ENCODE measurements around the gene TRMT2B. TPM values are rescaled to one million over a fixed set of nuclear protein-coding genes. Genes with fewer than 3 reads are reported as not detected.

The TRMT2B gene
- polyA plus RNA-seq, 3 donors: 10.5 to 13.3 (median 13.0) TPM

GRCh38 chrX:101071582-101071981 lies 19.7 kb upstream of the TRMT2B start:
- Histone ChIP-seq H4K20me1 (ENCODE audit: insufficient read depth, low read length) (no peaks in the 10 kb centered on the region), H3K36me3 (replicated peaks in 1 of 2; ENCODE audit: control insufficient read depth in 1 of 2, insufficient read depth in 2 of 2, low read length in 2 of 2) (no peaks in the 10 kb centered on the region), H3K9ac (ENCODE audit: insufficient read depth, low read length, poor library complexity, severe bottlenecking) (no peak overlapping the region), H3K9me3 (replicated peaks in 1 of 2; ENCODE audit: control insufficient read depth in 1 of 2, insufficient read depth in 1 of 2, low read length in 2 of 2) (no peaks in the 10 kb centered on the region), H3K79me2 (ENCODE audit: insufficient read depth, low read length) (no peaks in the 10 kb centered on the region), H3K27ac (ENCODE audit: low read depth in 1 of 2, low read length in 2 of 2) (no peak overlapping the region), H3K4me1 (ENCODE audit: control insufficient read depth in 1 of 2, insufficient read depth in 2 of 2, low read length in 2 of 2) (no peaks in the 10 kb centered on the region), H3K27me3 (ENCODE audit: control insufficient read depth in 2 of 2, insufficient read depth in 2 of 2, low read length in 2 of 2) (no peaks in the 10 kb centered on the region), H2AFZ (ENCODE audit: insufficient read depth, low read depth, low read length, poor library complexity, severe bottlenecking) (no peak overlapping the region), H3K4me2 (replicated peaks; ENCODE audit: extremely low read depth, low read length, poor library complexity, severe bottlenecking) (no peak overlapping the region), H3K4me3 (replicated peaks in 1 of 3; ENCODE audit: low read depth in 2 of 3, low read length in 3 of 3) (no peak overlapping the region)
- Mint-ChIP-seq H3K9me3 (peaks cover 0 to 2% (median 0%) of the 10 kb centered on the region in 7 donors), H3K27me3 (ENCODE audit: low read depth in 3 of 3) (peaks cover 0 to 10% (median 0%) of the 10 kb centered on the region in 3 donors), H3K4me1 (no peaks in the 10 kb centered on the region), H3K36me3 (no peaks in the 10 kb centered on the region), H3K27ac (no peak overlapping the region), H3K4me3 (no peak overlapping the region)
- DNase-seq: no peak
- intact Hi-C loops (cut with micrococcal nuclease): no loop called here
- WGBS (ENCODE audit: insufficient coverage): no CpG with 5 or more reads among the region's 3 CpGs
- no peak for TF ChIP-seq CTCF (IDR thresholded peaks at IDR 0.05)

- Histone ChIP-seq H3K9ac (ENCODE audit: insufficient read depth, low read length, poor library complexity, severe bottlenecking) (no peak overlapping the region), H3K27me3 (ENCODE audit: control insufficient read depth in 2 of 2, insufficient read depth in 2 of 2, low read length in 2 of 2) (no peaks in the 10 kb centered on the region), H3K4me1 (ENCODE audit: control insufficient read depth in 1 of 2, insufficient read depth in 2 of 2, low read length in 2 of 2) (no peaks in the 10 kb centered on the region), H3K9me3 (replicated peaks in 1 of 2; ENCODE audit: control insufficient read depth in 1 of 2, insufficient read depth in 1 of 2, low read length in 2 of 2) (no peaks in the 10 kb centered on the region), H3K4me3 (replicated peaks in 1 of 3; ENCODE audit: low read depth in 2 of 3, low read length in 3 of 3) (no peak overlapping the region), H3K4me2 (replicated peaks; ENCODE audit: extremely low read depth, low read length, poor library complexity, severe bottlenecking) (no peak overlapping the region), H3K36me3 (replicated peaks in 1 of 2; ENCODE audit: control insufficient read depth in 1 of 2, insufficient read depth in 2 of 2, low read length in 2 of 2) (no peaks in the 10 kb centered on the region), H2AFZ (ENCODE audit: insufficient read depth, low read depth, low read length, poor library complexity, severe bottlenecking) (no peak overlapping the region), H4K20me1 (ENCODE audit: insufficient read depth, low read length) (no peaks in the 10 kb centered on the region), H3K79me2 (ENCODE audit: insufficient read depth, low read length) (no peaks in the 10 kb centered on the region), H3K27ac (ENCODE audit: low read depth in 1 of 2, low read length in 2 of 2) (no peak overlapping the region)
- intact Hi-C loops (cut with micrococcal nuclease): no loop called here
- Mint-ChIP-seq H3K27me3 (ENCODE audit: low read depth in 3 of 3) (peaks cover 0 to 8% (median 2%) of the 10 kb centered on the region in 3 donors), H3K4me1 (peaks cover 4% of the 10 kb centered on the region), H3K27ac (no peak overlapping the region), H3K36me3 (no peaks in the 10 kb centered on the region), H3K9me3 (peaks cover 0 to 6% (median 3%) of the 10 kb centered on the region in 7 donors), H3K4me3 (no peak overlapping the region)
- DNase-seq: no peak
- TF ChIP-seq CTCF (IDR thresholded peaks at IDR 0.05): no peak
These were observed 10.3 kb upstream of the TRMT2B start for GRCh38 chrX:101062176-101062575.

Measured in CD14-positive monocyte (primary cell).